GM12878 (cell line): ENCODE measurements around the gene ZNF17. TPM values are rescaled to one million over a fixed set of nuclear protein-coding genes. Genes with fewer than 3 reads are reported as not detected.

Source experiments
- ATAC-seq: fragments of 200-7000 bp; cut with Tn5 transposase; 3 replicates; pipeline ENCODE4 v1.9.1; 2020; ENCODE audit warnings: mild to moderate bottlenecking, moderate library complexity
- BruUV-seq: library from RNA; stranded (reverse); fragments of 400-500 nt; replicated peaks from 2 replicates; lab custom pipeline; 2021; lab: Mats Ljungman, UMichigan
- CTCF ChIA-PET: fragments of 300-600 bp; sonication (Branson Sonifier 250); formaldehyde crosslinking; extraction: SDS; loops from one replicate; lab custom pipeline; 2021; ENCODE audit warnings: inconsistent platforms; lab: Yijun Ruan, JAX
- POLR2A ChIA-PET: fragments of 350-600 bp; formaldehyde crosslinking; extraction: SDS; loops from one replicate; lab custom pipeline; 2021; ENCODE audit warnings: inconsistent platforms; lab: Charles Lee
- RAD21 ChIA-PET: fragments of 300-600 bp; sonication (Branson Sonifier 250); formaldehyde crosslinking; loops from one replicate; lab custom pipeline; 2023; ENCODE audit warnings: antibody characterized with exemption; ENCODE audit not compliant: unreplicated experiment; lab: Charles Lee
- SMC1A ChIA-PET: fragments of 300-600 bp; sonication (Branson Sonifier 250); formaldehyde crosslinking; loops from one replicate; lab custom pipeline; 2023; ENCODE audit not compliant: unreplicated experiment, uncharacterized antibody; lab: Charles Lee
- DNase-seq: peaks from one replicate; pipeline ENCODE4 v3.0.0-alpha.2; 2011; ENCODE audit warnings: low read depth, low spot score
- FAIRE-seq: peaks from 3 replicates; lab custom pipeline; 2011; peaks lifted over from hg19 to GRCh38; lab: Jason Lieb, UNC
- H2AFZ ChIP-seq: 2 replicates; pipeline ENCODE4 v1.6.0; 2011; ENCODE audit warnings: low read depth, low read length, control low read depth; ENCODE audit not compliant: control insufficient read depth
- H3K27ac ChIP-seq: 2 replicates; pipeline ENCODE4 v1.5.1; 2011; ENCODE audit warnings: control low read depth; ENCODE audit not compliant: control insufficient read depth, insufficient read depth
- H3K27me3 ChIP-seq, 2 experiments: replicated peaks in 1 of 2; 2 replicates each; pipeline versions ENCODE4 v1.6.0 to v1.6.1; 2011; ENCODE audit warnings: low read length in 1 of 2; ENCODE audit not compliant: control insufficient read depth in 2 of 2, insufficient read depth in 2 of 2
- H3K36me3 ChIP-seq, 2 experiments: 2 replicates each; pipeline ENCODE4 v1.5.1; 2011; ENCODE audit warnings: low read length in 1 of 2; ENCODE audit not compliant: control insufficient read depth in 2 of 2, insufficient read depth in 2 of 2
- H3K4me1 ChIP-seq: 2 replicates; pipeline ENCODE4 v1.6.1; 2011; ENCODE audit warnings: mild to moderate bottlenecking, low read length, moderate library complexity, mixed read lengths; ENCODE audit not compliant: control insufficient read depth, insufficient read depth
- H3K4me2 ChIP-seq: 2 replicates; pipeline ENCODE4 v1.6.0; 2011; ENCODE audit warnings: control low read depth; ENCODE audit not compliant: control insufficient read depth, insufficient read depth
- H3K4me3 ChIP-seq: fragments of 200-600 bp; sonication (generic); 2 replicates; pipeline ENCODE4 v1.5.1; 2016
- H3K79me2 ChIP-seq: 2 replicates; pipeline ENCODE4 v1.6.0; 2011; ENCODE audit warnings: low read length; ENCODE audit not compliant: control insufficient read depth, insufficient read depth
- H3K9ac ChIP-seq: 2 replicates; pipeline ENCODE4 v1.8.0; 2011; ENCODE audit warnings: low read length, control low read depth, mixed read lengths; ENCODE audit not compliant: control insufficient read depth, insufficient read depth
- H3K9me3 ChIP-seq: replicated peaks from 3 replicates; pipeline ENCODE4 v1.5.1; 2011; ENCODE audit warnings: mild to moderate bottlenecking, low read length; ENCODE audit not compliant: control insufficient read depth, insufficient read depth
- H4K20me1 ChIP-seq: 2 replicates; pipeline ENCODE4 v1.6.0; 2011; ENCODE audit not compliant: control insufficient read depth, insufficient read depth
- BCL11A ChIP-seq: IDR thresholded peaks from 2 replicates; pipeline ENCODE4 v1.6.1; 2011; ENCODE audit warnings: low read depth, low read length
- DPF2 ChIP-seq: fragments of 450-650 bp; IDR thresholded peaks from 2 replicates; pipeline ENCODE4 v1.6.1; 2017; ENCODE audit warnings: mild to moderate bottlenecking
- RELA ChIP-seq: fragments of 450-650 bp; IDR thresholded peaks from 2 replicates; pipeline ENCODE4 v1.8.0; 2014; ENCODE audit warnings: borderline replicate concordance; ENCODE audit not compliant: partially characterized antibody
- ZNF622 ChIP-seq: fragments of 450-650 bp; IDR thresholded peaks from 2 replicates; pipeline ENCODE4 v1.6.1; 2017; ENCODE audit warnings: mild to moderate bottlenecking, inconsistent platforms
- WGBS: methylation state at CpG from one replicate; pipeline ENCODE4 v1.1.6; 2016; ENCODE audit warnings: low lambda C conversion rate; ENCODE audit not compliant: insufficient replicate concordance, insufficient coverage; ENCODE audit errors: missing lambda C conversion rate; 5-methylcytosine and 5-hydroxymethylcytosine counted together
- in situ Hi-C: fragments of 300-500 bp; cut with MboI; formaldehyde crosslinking; loops from 9 replicates; pipeline ENCODE4 v1.14.3; 2018; ENCODE audit warnings: mixed read lengths
- intact Hi-C: fragments of 100-400 bp; cut with micrococcal nuclease; formaldehyde crosslinking; loops from one replicate; pipeline ENCODE4 v1.14.2; 2022; ENCODE audit not compliant: unreplicated experiment
- polyA plus RNA-seq, 11 experiments: library from polyadenylated mRNA; depleted of rRNA in 4 of 11; unstranded in 6 of 11; stranded (reverse) in 5 of 11; fragments of >200 nt; fragmentation: Nextera tagmentation in 4 of 11; fragmentation: Illumina TruSeq in 1 of 11; extraction: Ambion mirVana in 4 of 11; extraction: Trizol in 1 of 11; gene quantifications; 1 replicate in 1 of 11; 2 replicates in 10 of 11; pipeline versions ENCODE4 v1.2.1 to v1.2.3, GENCODE V29; 2011 to 2016; ENCODE audit warnings: inconsistent platforms in 2 of 11, missing spikeins in 2 of 11, low read depth in 1 of 11
- small RNA-seq: library from RNA; depleted of rRNA; stranded (forward); fragments of <200 nt; gene quantifications from one replicate; pipeline ENCODE3, GENCODE V24; 2014
- total RNA-seq, 4 experiments: library from RNA; depleted of rRNA in 3 of 4; stranded (reverse); fragments of >200 nt in 3 of 4; fragmentation: Illumina TruSeq in 1 of 4; extraction: Trizol in 1 of 4; gene quantifications; 2 replicates each; pipeline versions ENCODE4 v1.2.1 to v1.2.3, GENCODE V29; 2013 to 2021
- TF ChIP-seq, protein P1 (sequence below): IDR thresholded peaks from 2 replicates; pipeline ENCODE4 v1.6.1; 2012; ENCODE audit warnings: low read depth, low read length, improper control_type of control experiment

The ZNF17 gene
- total and polyA plus RNA-seq, 10 of the 15 experiments (the other 5 are each of a cell fraction or from before 2014, with no cell fraction given), result 4.4 to 11.3 (median 7.8) TPM

DNA sequence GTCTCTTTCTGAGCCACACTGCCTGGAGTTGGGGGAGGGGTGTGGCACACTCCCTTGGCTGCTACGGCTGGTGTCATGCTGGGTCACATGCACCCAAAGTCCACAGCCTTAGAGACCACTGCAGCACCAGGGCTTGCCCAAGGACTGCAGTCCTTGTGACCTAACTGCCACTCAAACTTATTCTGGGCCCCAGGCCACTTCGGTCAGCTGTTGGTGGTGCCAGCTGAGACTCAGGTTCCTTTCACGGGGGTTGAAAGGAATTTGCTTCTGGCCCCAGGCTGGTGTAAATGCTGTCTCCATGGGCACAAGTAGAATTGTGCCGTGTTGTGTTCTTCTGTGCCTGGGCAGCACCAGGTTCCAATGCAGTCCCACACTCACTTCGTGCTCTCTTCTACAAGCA lies 55.5 kb downstream of the ZNF17 start:
- Histone ChIP-seq H3K9me3 (peaks cover 5% of the 10 kb centered on the region), H4K20me1 (no peaks in the 10 kb centered on the region)

More for the DNA sequence above, 55.5 kb downstream of the ZNF17 start:
- H3K27me3 ChIP-seq, result no peaks in the 10 kb centered on the region
- no peak for TF ChIP-seq ZNF622
- TF ChIP-seq, protein P1, sequence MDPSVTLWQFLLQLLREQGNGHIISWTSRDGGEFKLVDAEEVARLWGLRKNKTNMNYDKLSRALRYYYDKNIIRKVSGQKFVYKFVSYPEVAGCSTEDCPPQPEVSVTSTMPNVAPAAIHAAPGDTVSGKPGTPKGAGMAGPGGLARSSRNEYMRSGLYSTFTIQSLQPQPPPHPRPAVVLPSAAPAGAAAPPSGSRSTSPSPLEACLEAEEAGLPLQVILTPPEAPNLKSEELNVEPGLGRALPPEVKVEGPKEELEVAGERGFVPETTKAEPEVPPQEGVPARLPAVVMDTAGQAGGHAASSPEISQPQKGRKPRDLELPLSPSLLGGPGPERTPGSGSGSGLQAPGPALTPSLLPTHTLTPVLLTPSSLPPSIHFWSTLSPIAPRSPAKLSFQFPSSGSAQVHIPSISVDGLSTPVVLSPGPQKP, result no peak
- TF ChIP-seq RELA, result no peak
- no peak for TF ChIP-seq BCL11A
- TF ChIP-seq DPF2, result no peak
- no peak overlapping the region for H3K4me3 ChIP-seq
- no peak overlapping the region for H3K4me2 ChIP-seq
- DNase-seq (no peak), ATAC-seq (no peak), FAIRE-seq (no peak)
- intact Hi-C loops, result no loop called here
- in situ Hi-C loops, result no loop called here
- no peak overlapping the region for H3K9ac ChIP-seq
- no peaks in the 10 kb centered on the region for H3K4me1 ChIP-seq
- ChIA-PET CTCF (interaction anchor here (1.3 kb wide), 1 partner anchor 881 kb away, joined by 4 read pairs; no protein-coding TSS in a partner anchor), SMC1A (interaction anchor here (1.3 kb wide), 1 partner anchor 61 kb away, joined by 5 read pairs; no protein-coding TSS in a partner anchor), POLR2A (no interaction called here), RAD21 (no interaction called here)
- BruUV-seq, result no TSS peak
- no peak overlapping the region for H3K27ac ChIP-seq
- no peaks in the 10 kb centered on the region for H3K79me2 ChIP-seq
- 86% methylated on average over 5 of the region's 5 CpGs for WGBS
- no peaks in the 10 kb centered on the region for H3K36me3 ChIP-seq
- no peak overlapping the region for H2AFZ ChIP-seq

Small RNA genes lying within 50 kb of the gene (small RNA-seq; reads per million reads assigned to genes)
- not detected for gene VN1R107P

Other genes with a start within 250 kb of the ZNF17 start
Only the 7 nearest of the 22 such genes appear.
- 7.3 and 7.4 TPM in 2 replicates for gene ZNF304, start 59.9 kb upstream of the ZNF17 start, total RNA-seq (2014; rRNA removed)
- gene ZNF304, start 59.9 kb upstream of the ZNF17 start, total RNA-seq (2014; rRNA removed; fragmentation: Illumina TruSeq; extraction: Trizol), result 9.4 and 9.7 TPM in 2 replicates
- gene ZNF304, start 59.9 kb upstream of the ZNF17 start, total RNA-seq (2021), result 8.6 and 8.8 TPM in 2 replicates
- 11.6 and 12.1 TPM in 2 replicates for gene ZNF304, start 59.9 kb upstream of the ZNF17 start, polyA plus RNA-seq (2011; rRNA removed)
- 8.0 and 9.0 TPM in 2 replicates for gene ZNF304, start 59.9 kb upstream of the ZNF17 start, polyA plus RNA-seq (2014; fragmentation: Illumina TruSeq; extraction: Trizol)
- 1 to 10 TPM; 1.1 to 1.5 TPM for gene ZNF304, start 59.9 kb upstream of the ZNF17 start, polyA plus RNA-seq (2014; fragmentation: Nextera tagmentation; extraction: Ambion mirVana)
- 5.0 and 5.5 TPM in 2 replicates for gene ZNF304, start 59.9 kb upstream of the ZNF17 start, polyA plus RNA-seq (2014; rRNA removed)
- 1 to 10 TPM; 5.0 to 6.6 TPM for gene ZNF304, start 59.9 kb upstream of the ZNF17 start, polyA plus RNA-seq (2016; fragmentation: Nextera tagmentation; extraction: Ambion mirVana)
- 15.0 and 18.5 TPM in 2 replicates for gene TRAPPC2B, start 47.6 kb upstream of the ZNF17 start, total RNA-seq (2014; rRNA removed)
- 21.9 and 22.2 TPM in 2 replicates for gene TRAPPC2B, start 47.6 kb upstream of the ZNF17 start, total RNA-seq (2014; rRNA removed; fragmentation: Illumina TruSeq; extraction: Trizol)
- 8.7 and 10.6 TPM in 2 replicates for gene TRAPPC2B, start 47.6 kb upstream of the ZNF17 start, total RNA-seq (2021)
- 24.5 and 29.6 TPM in 2 replicates for gene TRAPPC2B, start 47.6 kb upstream of the ZNF17 start, polyA plus RNA-seq (2011; rRNA removed)
- 9.9 and 21.5 TPM in 2 replicates for gene TRAPPC2B, start 47.6 kb upstream of the ZNF17 start, polyA plus RNA-seq (2014; fragmentation: Illumina TruSeq; extraction: Trizol)
- 10 to 100 TPM; 71.0 to 86.4 TPM for gene TRAPPC2B, start 47.6 kb upstream of the ZNF17 start, polyA plus RNA-seq (2014; fragmentation: Nextera tagmentation; extraction: Ambion mirVana)
- gene TRAPPC2B, start 47.6 kb upstream of the ZNF17 start, polyA plus RNA-seq (2014; rRNA removed), result 18.5 and 26.6 TPM in 2 replicates
- gene TRAPPC2B, start 47.6 kb upstream of the ZNF17 start, polyA plus RNA-seq (2016; fragmentation: Nextera tagmentation; extraction: Ambion mirVana), result 10 to 100 TPM; 37.9 to 40.4 TPM
- gene ZNF547, start 47.6 kb upstream of the ZNF17 start, total RNA-seq (2014; rRNA removed), result 4.1 and 4.6 TPM in 2 replicates
- 4.3 and 4.4 TPM in 2 replicates for gene ZNF547, start 47.6 kb upstream of the ZNF17 start, total RNA-seq (2014; rRNA removed; fragmentation: Illumina TruSeq; extraction: Trizol)
- gene ZNF547, start 47.6 kb upstream of the ZNF17 start, total RNA-seq (2021), result 2.6 and 3.0 TPM in 2 replicates
- gene ZNF547, start 47.6 kb upstream of the ZNF17 start, polyA plus RNA-seq (2011; rRNA removed), result 5.6 and 6.0 TPM in 2 replicates
- 1.9 and 2.7 TPM in 2 replicates for gene ZNF547, start 47.6 kb upstream of the ZNF17 start, polyA plus RNA-seq (2014; fragmentation: Illumina TruSeq; extraction: Trizol)
- 1 to 10 TPM; 2.3 to 3.5 TPM for gene ZNF547, start 47.6 kb upstream of the ZNF17 start, polyA plus RNA-seq (2014; fragmentation: Nextera tagmentation; extraction: Ambion mirVana)
- 2.7 TPM in 2 replicates for gene ZNF547, start 47.6 kb upstream of the ZNF17 start, polyA plus RNA-seq (2014; rRNA removed)
- gene ZNF547, start 47.6 kb upstream of the ZNF17 start, polyA plus RNA-seq (2016; fragmentation: Nextera tagmentation; extraction: Ambion mirVana), result 1 to 10 TPM; 2.7 to 3.7 TPM
- 17.6 and 21.1 TPM in 2 replicates for gene ZNF548, start 21.3 kb upstream of the ZNF17 start, total RNA-seq (2014; rRNA removed)
- gene ZNF548, start 21.3 kb upstream of the ZNF17 start, total RNA-seq (2014; rRNA removed; fragmentation: Illumina TruSeq; extraction: Trizol), result 17.8 and 18.1 TPM in 2 replicates
- 18.2 and 18.6 TPM in 2 replicates for gene ZNF548, start 21.3 kb upstream of the ZNF17 start, total RNA-seq (2021)
- 44.8 and 59.3 TPM in 2 replicates for gene ZNF548, start 21.3 kb upstream of the ZNF17 start, polyA plus RNA-seq (2011; rRNA removed)
- 16.3 and 21.2 TPM in 2 replicates for gene ZNF548, start 21.3 kb upstream of the ZNF17 start, polyA plus RNA-seq (2014; fragmentation: Illumina TruSeq; extraction: Trizol)
- gene ZNF548, start 21.3 kb upstream of the ZNF17 start, polyA plus RNA-seq (2014; fragmentation: Nextera tagmentation; extraction: Ambion mirVana), result 1 to 10 TPM; 3.9 to 5.6 TPM
- gene ZNF548, start 21.3 kb upstream of the ZNF17 start, polyA plus RNA-seq (2014; rRNA removed), result 16.8 and 17.8 TPM in 2 replicates
- 1 to 10 TPM; 8.4 to 9.1 TPM for gene ZNF548, start 21.3 kb upstream of the ZNF17 start, polyA plus RNA-seq (2016; fragmentation: Nextera tagmentation; extraction: Ambion mirVana)
- gene ZNF749, start 24.2 kb downstream of the ZNF17 start, total RNA-seq (2014; rRNA removed), result 11.8 and 13.3 TPM in 2 replicates
- gene ZNF749, start 24.2 kb downstream of the ZNF17 start, total RNA-seq (2014; rRNA removed; fragmentation: Illumina TruSeq; extraction: Trizol), result 11.1 and 15.0 TPM in 2 replicates
- 14.2 and 16.1 TPM in 2 replicates for gene ZNF749, start 24.2 kb downstream of the ZNF17 start, total RNA-seq (2021)
- 18.3 and 19.9 TPM in 2 replicates for gene ZNF749, start 24.2 kb downstream of the ZNF17 start, polyA plus RNA-seq (2011; rRNA removed)
- 10.6 and 16.2 TPM in 2 replicates for gene ZNF749, start 24.2 kb downstream of the ZNF17 start, polyA plus RNA-seq (2014; fragmentation: Illumina TruSeq; extraction: Trizol)
- 1 to 10 TPM; 3.1 to 6.0 TPM for gene ZNF749, start 24.2 kb downstream of the ZNF17 start, polyA plus RNA-seq (2014; fragmentation: Nextera tagmentation; extraction: Ambion mirVana)
- gene ZNF749, start 24.2 kb downstream of the ZNF17 start, polyA plus RNA-seq (2014; rRNA removed), result 17.0 and 20.1 TPM in 2 replicates
- gene ZNF749, start 24.2 kb downstream of the ZNF17 start, polyA plus RNA-seq (2016; fragmentation: Nextera tagmentation; extraction: Ambion mirVana), result 10 to 100 TPM; 19.1 to 20.2 TPM
- gene VN1R1, start 46.0 kb downstream of the ZNF17 start, total RNA-seq (2014; rRNA removed), result 0.44 and 0.68 TPM in 2 replicates
- 0.40 and 0.41 TPM in 2 replicates for gene VN1R1, start 46.0 kb downstream of the ZNF17 start, total RNA-seq (2014; rRNA removed; fragmentation: Illumina TruSeq; extraction: Trizol)
- 0.35 and 0.49 TPM in 2 replicates for gene VN1R1, start 46.0 kb downstream of the ZNF17 start, total RNA-seq (2021)
- 0.49 and 0.61 TPM in 2 replicates for gene VN1R1, start 46.0 kb downstream of the ZNF17 start, polyA plus RNA-seq (2011; rRNA removed)
- 0.37 and 0.95 TPM in 2 replicates for gene VN1R1, start 46.0 kb downstream of the ZNF17 start, polyA plus RNA-seq (2014; fragmentation: Illumina TruSeq; extraction: Trizol)
- under 1 TPM; 0.07 to 0.13 TPM for gene VN1R1, start 46.0 kb downstream of the ZNF17 start, polyA plus RNA-seq (2014; fragmentation: Nextera tagmentation; extraction: Ambion mirVana)
- gene VN1R1, start 46.0 kb downstream of the ZNF17 start, polyA plus RNA-seq (2014; rRNA removed), result 0.19 and 0.28 TPM in 2 replicates
- under 1 TPM in 1 of 2 experiments, not detected in 1; 0.17 TPM for gene VN1R1, start 46.0 kb downstream of the ZNF17 start, polyA plus RNA-seq (2016; fragmentation: Nextera tagmentation; extraction: Ambion mirVana)
- gene ZNF772, start 66.4 kb downstream of the ZNF17 start, total RNA-seq (2014; rRNA removed), result 8.7 and 9.4 TPM in 2 replicates
- 7.2 and 7.3 TPM in 2 replicates for gene ZNF772, start 66.4 kb downstream of the ZNF17 start, total RNA-seq (2014; rRNA removed; fragmentation: Illumina TruSeq; extraction: Trizol)
- gene ZNF772, start 66.4 kb downstream of the ZNF17 start, total RNA-seq (2021), result 5.1 and 5.9 TPM in 2 replicates
- 3.9 and 5.5 TPM in 2 replicates for gene ZNF772, start 66.4 kb downstream of the ZNF17 start, polyA plus RNA-seq (2011; rRNA removed)
- 3.7 and 4.4 TPM in 2 replicates for gene ZNF772, start 66.4 kb downstream of the ZNF17 start, polyA plus RNA-seq (2014; fragmentation: Illumina TruSeq; extraction: Trizol)
- gene ZNF772, start 66.4 kb downstream of the ZNF17 start, polyA plus RNA-seq (2014; fragmentation: Nextera tagmentation; extraction: Ambion mirVana), result under 1 TPM; 0.42 to 0.98 TPM
- 3.0 and 3.2 TPM in 2 replicates for gene ZNF772, start 66.4 kb downstream of the ZNF17 start, polyA plus RNA-seq (2014; rRNA removed)
- gene ZNF772, start 66.4 kb downstream of the ZNF17 start, polyA plus RNA-seq (2016; fragmentation: Nextera tagmentation; extraction: Ambion mirVana), result 1 to 10 TPM; 3.3 to 3.7 TPM